GM11168 (cell line): ENCODE results near the gene ATG4A.

ENCODE experiments used
- in situ Hi-C: fragments of 300-500 bp; cut with MboI; formaldehyde crosslinking; loops from one replicate; pipeline ENCODE4 v1.12.0; 2022; ENCODE audit warnings: low sequenced_read_pairs; ENCODE audit not compliant: unreplicated experiment

ATG4A gene

DNA sequence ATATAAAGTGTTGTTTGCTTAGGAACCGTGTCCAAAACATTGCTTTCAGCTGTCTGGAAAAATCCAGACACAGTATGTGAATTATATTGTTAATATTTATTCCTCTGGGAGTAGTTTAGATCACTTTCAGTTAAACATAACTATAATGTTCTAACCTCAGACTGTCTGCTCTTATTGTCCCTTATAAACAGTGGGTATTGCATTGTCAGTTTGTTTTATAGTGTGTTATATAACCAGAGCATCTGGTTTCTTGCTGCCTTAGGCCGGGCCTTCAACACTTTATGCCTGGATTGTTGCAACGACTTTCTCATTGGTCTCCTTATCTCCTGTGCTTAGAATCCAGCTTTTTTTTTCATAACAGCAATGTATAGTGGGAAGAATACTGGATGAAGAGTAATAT, 26.4 kb downstream of the ATG4A start:
- in situ Hi-C loops = no loop called here

- in situ Hi-C loops = no loop called here
Measured at GRCh38 chrX:108121291-108121690, 29.7 kb downstream of the ATG4A start.

DNA sequence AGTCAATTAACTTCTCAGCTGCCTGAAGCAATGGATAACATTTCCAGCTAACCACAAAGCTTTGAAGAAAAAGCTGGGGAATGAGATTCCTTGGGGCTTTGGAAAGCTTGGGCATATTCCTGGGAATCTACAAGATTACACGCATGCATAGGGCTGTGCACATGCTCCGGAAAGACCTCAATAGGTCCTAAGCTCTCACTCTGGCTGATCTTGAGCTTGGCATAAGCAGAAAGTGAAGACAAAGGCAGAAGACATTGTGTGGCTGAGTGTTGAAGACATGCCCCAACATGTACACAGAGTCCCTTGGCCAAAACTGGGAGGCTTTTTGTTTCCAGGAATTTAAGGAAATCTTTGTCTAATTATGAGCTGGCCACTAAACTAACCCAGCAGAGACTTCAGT, 31.2 kb downstream of the ATG4A start:
- in situ Hi-C loops = no loop called here

DNA sequence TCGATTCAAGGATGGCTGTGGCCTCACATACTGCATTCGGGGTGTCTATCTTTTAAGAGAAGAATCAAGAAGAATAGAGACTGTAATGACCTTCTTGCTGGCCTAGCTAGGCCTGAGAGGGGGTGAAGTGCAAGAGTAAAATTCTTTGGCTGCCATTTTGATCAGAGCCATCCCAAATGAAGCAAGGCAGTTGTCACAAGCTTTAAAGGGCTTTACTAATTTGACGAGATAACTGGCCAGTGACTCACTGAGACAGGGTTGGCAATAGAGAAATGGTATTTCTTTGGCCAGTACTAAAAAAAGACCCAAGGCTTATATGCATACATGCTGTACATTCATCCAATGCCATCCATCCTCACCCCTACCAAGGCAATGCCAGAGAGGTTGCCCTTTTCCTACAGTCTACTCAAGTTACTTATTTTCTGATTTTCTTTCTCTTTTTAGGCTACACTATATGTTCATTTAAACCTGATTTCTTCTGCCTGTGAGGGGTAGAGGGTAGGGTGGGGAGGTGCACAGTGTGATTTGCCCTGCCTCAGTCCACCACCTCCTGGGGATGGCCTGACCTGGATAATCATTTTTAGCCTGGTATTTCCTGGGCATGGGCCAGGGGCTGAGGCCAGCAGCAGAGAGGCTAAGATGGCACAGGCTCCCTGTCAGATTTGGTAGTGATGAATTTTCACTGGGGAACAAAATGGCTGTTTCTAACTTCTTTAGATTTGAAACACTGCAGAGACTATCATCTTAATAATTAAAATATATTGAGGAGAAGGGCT, 32.2 kb downstream of the ATG4A start:
- in situ Hi-C loops = no loop called here

- in situ Hi-C loops = no loop called here
Measured at GRCh38 chrX:108126661-108127060, 35.1 kb downstream of the ATG4A start.

- in situ Hi-C loops = no loop called here
Measured at GRCh38 chrX:108127152-108127551, 35.6 kb downstream of the ATG4A start.

GRCh38 chrX:108130889-108131288, 39.3 kb downstream of the ATG4A start:
- in situ Hi-C loops = no loop called here

GRCh38 chrX:108131471-108131870, 39.9 kb downstream of the ATG4A start:
- in situ Hi-C loops = no loop called here

- in situ Hi-C loops = no loop called here
Measured at GRCh38 chrX:108132034-108132433, 40.5 kb downstream of the ATG4A start.

GRCh38 chrX:108132876-108133275, 41.3 kb downstream of the ATG4A start:
- in situ Hi-C loops = no loop called here

DNA sequence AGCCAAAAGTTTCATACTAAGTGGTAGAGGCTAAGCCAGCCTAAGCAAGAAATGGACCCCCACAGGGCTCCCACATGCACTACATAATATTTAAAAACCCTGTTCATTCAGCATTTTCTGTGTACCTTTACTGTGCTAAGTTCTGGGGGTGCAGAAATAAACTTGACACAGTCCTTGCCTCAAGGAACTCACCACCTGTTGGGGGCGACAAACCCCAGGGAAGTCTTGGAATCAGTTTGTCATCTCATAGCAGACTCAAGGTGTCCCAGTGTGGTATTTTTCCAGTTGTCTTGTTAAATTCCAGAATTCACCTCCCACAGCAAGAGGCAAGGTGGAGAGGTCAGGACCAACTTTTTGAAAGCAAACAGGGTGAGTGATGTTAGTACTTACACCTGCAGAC, 43.1 kb downstream of the ATG4A start:
- in situ Hi-C loops = no loop called here

DNA sequence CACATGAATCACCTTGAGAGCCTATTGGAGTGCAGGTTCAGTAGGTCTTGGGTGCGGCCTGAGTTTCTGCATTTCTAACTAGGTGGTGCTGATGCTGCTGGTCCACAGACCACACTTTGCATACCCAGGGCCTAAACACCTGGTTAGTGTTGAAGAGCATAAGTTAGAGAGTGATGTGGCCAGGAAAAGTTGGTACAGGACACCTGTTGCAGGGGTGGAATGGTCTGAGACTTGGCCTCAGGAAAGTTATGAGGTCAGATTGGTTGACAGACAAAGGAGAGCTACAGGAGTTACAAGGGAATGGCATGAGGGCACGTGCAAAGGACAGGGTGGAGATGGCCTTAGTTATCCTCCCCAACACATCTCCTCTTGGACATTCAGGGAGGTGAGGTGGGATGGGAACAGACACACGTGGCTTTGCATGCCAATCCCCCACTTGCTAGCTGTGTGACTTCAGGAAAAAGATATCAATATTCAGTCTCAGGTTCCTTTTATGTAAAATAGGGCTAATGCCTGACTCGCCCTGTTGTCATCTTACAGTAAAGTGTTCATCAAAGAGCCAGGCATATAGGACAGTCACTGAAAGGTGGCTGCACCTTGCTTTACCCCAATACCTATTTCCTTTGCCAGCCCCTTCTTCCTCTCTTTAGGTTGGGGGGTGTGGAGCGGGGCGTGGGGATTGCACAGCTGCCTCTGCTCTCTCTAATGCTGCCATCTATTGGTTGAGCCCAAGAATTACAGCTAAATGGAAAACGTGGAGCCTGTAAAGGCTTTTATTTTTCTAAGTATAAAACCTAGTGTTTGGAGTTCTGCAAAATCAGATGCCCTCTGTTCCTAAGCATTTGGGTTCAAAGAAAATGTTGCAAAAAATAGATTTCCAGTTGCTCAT, 47.5 kb downstream of the ATG4A start:
- in situ Hi-C loops = no loop called here

GRCh38 chrX:108148524-108148923, 56.9 kb downstream of the ATG4A start:
- in situ Hi-C loops = no loop called here

GRCh38 chrX:108156082-108156481, 64.5 kb downstream of the ATG4A start:
- in situ Hi-C loops = no loop called here

DNA sequence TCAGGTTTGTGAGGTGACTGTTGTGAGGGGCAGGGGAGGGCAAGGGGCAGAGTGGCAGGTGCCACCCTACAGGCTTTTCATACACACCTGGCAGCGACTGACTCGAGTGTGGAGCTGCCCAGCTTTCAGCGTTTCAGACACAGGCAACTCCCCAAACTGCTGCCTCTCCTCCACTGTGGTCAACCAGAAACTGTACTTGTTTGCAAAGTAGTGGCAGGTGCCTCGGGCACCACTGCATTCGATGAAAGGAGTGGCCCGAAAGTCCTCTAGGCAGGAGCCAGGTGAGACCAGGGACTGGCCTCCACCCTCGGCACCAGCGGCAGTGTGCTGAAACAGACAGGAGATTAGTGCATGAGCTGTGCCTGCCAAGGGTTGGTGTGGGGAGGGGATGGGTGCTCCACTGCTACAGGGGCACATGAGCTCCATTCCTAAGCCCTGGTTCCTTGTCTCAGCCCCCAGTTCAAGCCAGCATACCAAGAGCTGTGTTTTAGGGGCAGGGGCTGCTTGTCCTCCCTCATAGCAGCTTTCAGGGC, 65.4 kb downstream of the ATG4A start:
- in situ Hi-C loops = no loop called here

DNA sequence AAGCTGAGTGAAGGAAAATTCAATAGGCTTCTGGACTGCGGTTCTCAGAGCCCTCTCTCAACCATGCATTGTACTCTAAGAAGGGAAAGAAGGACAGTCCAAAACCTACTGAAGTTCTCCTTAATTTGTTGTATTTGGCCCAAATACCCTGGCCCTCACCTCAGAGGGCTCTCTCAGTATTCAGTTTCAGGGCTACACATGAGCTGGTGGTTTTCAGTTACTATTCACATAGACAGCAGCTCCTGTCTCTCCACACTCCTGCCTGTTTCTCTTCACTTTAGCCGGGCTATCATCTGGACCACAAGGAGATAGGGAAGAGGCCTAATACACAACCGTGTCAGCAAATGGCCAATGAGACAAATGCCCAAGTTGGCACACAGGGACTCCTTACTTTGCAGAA, 66.0 kb downstream of the ATG4A start:
- in situ Hi-C loops = no loop called here

- in situ Hi-C loops = no loop called here
Measured at GRCh38 chrX:108159028-108159670, 67.6 kb downstream of the ATG4A start.

- in situ Hi-C loops = no loop called here
Measured at GRCh38 chrX:108160309-108160708, 68.7 kb downstream of the ATG4A start.

GRCh38 chrX:108162265-108162664, 70.7 kb downstream of the ATG4A start:
- in situ Hi-C loops = no loop called here

DNA sequence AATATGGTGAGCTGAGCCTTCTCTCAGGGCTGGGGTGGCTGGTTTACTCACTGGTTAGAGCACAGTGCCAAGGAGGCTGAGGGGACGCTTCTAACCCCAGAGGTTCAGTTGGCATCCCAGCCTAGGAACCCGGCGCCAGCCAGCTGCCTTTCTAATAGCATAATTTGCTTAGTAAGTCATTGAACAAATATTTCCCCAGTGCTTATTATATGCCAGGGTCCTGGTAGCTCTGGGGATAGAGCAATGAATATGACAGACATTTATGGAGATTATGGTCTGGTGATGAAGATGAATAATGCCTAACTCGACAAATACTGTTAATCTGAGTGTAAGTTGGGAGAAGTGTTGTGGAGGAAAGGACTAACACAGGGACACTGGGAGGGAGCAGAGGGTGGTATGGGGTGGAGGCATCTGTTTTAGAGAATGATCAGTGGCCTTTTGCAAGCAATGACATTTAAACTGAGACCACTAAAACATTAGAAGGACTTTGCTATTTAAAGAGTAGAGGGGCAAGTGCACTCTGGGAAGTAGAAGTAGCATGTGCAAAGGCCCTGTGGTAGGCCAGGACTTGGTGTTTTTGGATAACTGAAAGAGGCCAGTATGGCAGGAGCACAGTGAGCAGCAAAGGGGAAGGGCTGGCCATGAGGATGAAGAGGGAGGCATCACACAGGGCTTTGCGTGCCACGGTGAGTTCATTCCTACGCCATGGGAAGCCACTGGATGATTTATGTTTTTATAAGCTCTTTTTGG, 71.9 kb downstream of the ATG4A start:
- in situ Hi-C loops = no loop called here
